ENCODE measurements around the gene IFNL1.
"Not testable (repeated sequence)": the region's sequence is repeated elsewhere in the genome, so short reads cannot be mapped to it uniquely, and the experiment has no call there.

Gene IFNL1

GRCh38 chr19:39270036-39270871, 26.0 kb upstream of the IFNL1 start:
- DNase-seq (ENCODE audit: low spot score) = no peak

GRCh38 chr19:39273859-39274258, 22.3 kb upstream of the IFNL1 start:
- not testable (repeated sequence) for DNase-seq (ENCODE audit: low spot score)

DNA sequence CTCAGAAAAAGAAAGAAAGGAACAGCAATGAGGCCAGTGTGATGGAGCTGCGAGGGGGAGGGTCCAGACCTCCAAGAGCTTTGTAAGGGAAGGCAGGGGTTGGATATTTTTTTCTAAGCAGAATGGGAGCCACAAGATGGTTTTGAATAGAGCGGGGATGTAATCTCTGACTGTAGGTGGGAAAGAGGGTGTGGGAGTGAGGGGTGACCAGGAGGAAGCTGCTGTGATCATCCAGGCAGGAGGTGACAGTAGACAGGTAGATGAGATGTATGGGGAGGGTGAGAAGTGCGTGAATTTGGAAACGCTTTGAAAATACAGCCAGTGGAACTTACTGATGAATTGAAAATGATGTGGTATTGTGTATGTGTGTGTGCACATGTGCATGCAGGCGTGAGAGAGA, 20.6 kb upstream of the IFNL1 start:
- DNase-seq (ENCODE audit: low spot score) = no peak

GRCh38 chr19:39276740-39277139, 19.5 kb upstream of the IFNL1 start:
- DNase-seq (ENCODE audit: low spot score) = no peak

DNA sequence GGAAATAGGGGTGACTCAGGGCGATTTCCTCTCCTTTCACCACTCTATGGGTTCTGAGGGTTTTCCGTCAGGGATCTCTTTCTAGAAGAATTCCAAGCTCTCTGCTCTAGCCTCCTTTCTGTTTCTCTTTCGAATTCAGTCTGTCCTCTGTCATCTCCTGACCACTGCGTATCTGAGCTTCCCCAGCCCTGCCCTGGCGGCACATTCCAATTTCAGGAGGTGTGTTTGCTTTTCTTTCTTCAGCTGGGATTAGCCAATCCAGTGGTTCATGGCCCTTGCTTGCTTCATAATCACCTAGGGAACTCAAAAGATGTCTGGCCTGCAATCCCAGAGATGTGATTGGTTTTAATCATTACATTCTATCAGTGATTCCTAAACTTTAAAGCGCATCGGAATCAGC, 18.6 kb upstream of the IFNL1 start:
- DNase-seq (ENCODE audit: low spot score) = no peak

GRCh38 chr19:39282021-39282420, 14.2 kb upstream of the IFNL1 start:
- no peak for DNase-seq (ENCODE audit: low spot score)

- DNase-seq (ENCODE audit: low spot score) = no peak
Observed at GRCh38 chr19:39284032-39284431, 12.2 kb upstream of the IFNL1 start.

DNA sequence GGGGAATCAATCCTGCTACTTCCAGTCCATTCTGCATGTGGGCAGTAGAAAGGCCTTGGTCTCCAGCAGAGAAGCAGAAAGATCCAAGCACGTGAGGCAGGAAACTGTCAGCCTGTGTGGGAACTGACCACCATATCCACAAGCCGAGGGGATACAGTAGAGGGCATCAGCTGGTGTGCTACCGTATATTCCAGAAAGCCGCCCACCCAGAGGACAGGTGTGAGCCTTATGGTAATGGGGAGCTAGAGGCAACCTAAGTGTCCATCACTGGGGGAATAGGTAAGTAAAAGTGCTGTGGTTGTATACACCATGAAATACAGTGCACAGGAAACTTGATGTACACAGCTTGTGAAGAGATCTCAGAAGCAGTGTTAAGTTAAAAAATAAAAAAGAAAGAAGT, 2.8 kb upstream of the IFNL1 start:
- DNase-seq (ENCODE audit: low spot score) = no peak

DNA sequence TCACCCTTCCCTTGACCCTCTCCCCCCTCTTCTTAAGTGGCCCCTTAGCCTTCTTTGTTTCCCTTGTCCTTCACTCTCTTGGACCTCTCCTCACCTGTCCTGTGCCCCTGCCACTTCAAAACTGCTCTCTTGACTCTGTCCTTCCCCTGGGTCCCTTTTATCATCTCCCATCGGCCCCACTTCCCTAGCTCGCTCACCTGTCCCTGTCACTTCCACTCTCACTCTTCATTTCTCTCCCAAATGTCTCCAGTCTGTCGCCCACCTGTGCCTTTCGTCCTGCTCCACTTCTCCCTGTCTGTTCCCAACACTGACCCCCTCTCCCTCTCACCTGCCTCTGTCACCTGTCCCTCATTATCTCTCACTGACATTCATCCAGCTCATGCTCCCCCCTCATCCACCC, 699 bp downstream of the IFNL1 start:
- DNase-seq (ENCODE audit: low spot score) = no peak

- no peak for DNase-seq (ENCODE audit: low spot score)
Observed at GRCh38 chr19:39297931-39298634, 1.9 kb downstream of the IFNL1 start.

DNA sequence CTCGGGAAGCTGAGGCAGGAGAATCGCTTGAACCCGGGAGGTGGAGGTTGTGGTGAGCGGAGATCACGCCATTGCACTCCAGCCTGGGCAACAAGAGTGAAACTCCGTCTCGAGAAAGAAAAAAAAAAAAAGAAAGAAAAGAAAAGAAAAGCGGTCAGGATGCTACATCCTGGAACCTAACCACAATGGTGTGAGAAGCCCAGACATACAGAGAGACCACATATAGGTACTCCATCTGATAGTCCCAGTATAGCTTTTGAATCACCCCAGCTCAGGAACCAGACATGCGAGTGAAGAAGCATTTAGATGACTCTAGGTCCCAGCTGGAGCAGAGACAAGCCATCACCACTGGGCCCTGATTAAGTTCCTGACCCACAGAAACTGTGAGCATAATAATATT, 3.2 kb downstream of the IFNL1 start:
- no peak for DNase-seq (ENCODE audit: low spot score)

DNA sequence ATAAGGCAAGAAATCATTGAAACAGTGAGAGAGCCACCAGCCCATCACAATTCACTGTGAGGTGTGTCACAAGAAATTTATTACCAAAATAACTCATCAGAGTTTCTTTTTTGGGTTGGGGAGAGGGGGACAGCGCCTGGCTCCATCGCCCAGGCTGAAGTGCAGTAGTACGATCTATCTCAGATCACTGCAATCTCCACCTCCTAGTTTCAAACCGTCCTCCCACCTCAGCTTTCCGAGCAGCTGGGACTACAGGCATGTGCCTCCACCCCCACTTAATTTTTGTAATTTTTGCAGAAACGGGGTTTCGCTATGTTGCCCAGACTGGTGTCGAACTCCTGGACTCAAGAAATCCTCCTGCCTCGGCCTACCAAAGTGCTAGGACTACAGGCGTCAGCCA, 3.6 kb downstream of the IFNL1 start:
- no peak for DNase-seq (ENCODE audit: low spot score)

DNA sequence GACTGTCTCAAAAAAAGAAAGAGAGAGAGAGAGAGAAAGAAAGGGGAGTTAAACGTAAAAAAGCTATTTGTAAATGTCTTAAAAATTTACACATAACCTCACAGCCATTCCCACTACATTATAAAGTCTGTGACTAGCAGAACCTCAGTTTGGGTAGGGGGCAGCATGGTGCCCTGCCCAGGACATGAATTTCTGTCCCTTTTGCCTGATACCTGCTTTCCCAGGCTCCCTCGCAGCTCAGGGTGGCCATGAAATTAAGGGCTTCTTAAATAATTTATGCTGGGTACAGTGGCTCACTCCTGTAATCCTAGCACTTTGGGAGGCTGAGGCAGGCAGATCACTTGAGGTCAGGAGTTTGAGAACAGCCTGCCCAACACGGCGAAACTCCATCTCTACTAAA, 4.8 kb downstream of the IFNL1 start:
- DNase-seq (ENCODE audit: low spot score) = no peak

GRCh38 chr19:39301562-39301961, 5.4 kb downstream of the IFNL1 start:
- DNase-seq (ENCODE audit: low spot score) = no peak

DNA sequence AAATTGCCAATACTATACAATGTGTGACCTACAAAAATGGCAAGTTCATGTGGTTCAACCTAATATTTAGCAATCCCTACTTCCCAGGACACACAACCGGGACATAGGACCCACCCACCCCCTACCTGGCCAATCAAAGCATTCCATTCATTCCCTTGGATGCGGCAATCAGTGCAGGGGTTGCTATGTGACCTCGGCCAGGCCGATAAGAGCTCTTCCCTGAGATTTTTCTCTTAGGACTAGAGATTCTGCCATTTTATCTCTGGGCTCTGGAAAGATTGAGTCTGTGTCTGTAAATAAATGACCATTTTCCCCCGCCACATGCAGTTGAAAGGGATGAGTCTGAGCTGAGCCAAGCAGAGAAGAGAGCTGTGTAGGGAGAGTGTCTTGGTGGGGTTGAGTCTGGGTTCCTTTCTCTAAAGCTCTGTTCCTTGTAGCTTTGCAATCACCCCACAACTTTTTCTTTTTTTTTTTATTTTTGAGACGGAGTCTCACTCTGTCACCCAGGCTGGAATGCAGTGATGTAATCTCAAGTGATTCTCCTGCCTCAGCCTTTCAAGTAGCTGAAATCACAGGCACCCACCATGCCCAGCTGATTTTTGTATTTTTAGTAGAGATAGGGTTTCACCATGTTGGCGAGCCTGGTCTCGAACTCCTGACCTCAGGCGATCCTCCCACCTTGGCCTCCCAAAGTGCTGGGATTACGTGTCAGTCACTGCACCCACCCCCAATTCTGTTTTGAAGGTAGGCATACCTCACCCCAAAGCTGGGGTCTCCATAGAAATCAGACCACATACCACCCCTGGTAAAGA, 7.4 kb downstream of the IFNL1 start:
- DNase-seq (ENCODE audit: low spot score) = no peak

DNA sequence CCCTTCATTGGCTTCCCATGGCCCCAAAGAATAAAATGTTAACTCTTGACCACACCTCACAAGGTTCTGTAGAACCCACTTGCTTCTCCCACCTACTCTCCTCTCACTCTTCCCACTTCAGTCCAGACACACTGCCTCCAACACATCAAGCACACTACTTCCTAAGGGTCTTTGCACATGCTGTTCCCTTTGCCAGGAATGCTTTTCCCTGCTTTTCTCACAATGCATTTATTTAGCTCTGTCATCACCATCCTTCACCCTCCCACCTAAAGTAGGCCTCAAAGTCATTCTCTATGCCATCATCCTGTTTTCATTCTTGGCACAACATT, 7.9 kb downstream of the IFNL1 start:
- no peak for DNase-seq (ENCODE audit: low spot score)

DNA sequence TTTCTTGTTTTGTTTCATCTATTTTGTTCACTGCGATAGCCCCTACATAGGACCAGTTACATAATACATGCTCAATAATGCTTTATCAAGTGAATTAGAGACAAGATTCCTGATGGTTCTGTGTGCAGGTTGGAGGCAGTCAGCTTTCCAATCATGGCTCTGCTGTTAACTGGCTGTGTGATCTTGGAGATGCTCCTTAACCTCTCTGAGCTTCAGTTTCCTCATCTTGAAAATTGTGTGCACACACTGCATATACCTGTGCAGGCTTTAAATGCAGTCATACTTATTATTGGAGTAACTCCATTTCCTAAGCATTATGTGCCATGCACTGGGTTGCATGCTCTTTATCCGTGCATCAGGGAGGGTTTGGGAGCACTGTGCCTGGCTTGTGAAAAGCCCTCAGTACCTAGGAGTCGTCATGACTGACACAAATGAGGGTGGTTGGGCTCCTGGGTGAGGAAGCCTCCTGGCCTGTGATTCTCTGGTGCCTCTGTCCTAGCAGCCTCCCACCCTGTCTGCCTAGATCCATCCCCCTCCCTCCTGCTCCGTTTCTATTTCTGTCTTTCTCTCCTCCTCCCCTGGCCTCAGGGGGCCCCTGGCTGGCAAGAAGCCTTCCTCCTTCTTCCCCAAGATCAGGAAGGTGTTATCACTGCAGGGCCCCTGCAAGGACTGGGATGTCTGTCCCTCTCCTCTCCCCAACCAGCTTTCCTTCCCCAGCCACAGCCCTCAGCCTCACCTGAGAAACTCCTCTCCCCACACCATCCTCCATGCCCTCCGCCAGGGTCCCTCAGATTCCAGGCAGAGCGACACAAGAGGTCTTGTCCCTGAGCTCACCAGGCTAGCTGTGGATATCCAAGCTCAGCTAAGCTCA, 8.7 kb downstream of the IFNL1 start:
- no peak for DNase-seq (ENCODE audit: low spot score)

DNA sequence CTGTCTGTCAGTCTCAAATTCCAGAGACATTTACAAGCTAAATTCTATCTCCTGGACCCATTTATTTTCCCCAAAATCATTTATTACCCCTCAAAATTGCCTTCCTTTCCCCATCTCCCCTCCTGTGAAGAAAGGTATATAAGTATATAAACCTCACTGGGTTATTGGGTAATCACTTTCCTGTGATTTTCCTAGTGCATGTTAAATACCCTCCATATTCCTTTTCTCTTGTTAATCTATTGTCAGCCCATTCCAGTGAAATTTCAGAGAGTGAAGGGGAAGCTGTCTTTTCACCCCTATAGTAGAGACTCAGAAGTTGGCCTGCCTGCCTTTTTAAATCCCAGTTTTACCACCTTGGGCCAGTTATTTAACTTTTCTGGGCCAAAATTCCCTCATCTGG, 9.9 kb downstream of the IFNL1 start:
- no peak for DNase-seq (ENCODE audit: low spot score)

- no peak for DNase-seq (ENCODE audit: low spot score)
Observed at GRCh38 chr19:39307046-39307821, 11.0 kb downstream of the IFNL1 start.

GRCh38 chr19:39307822-39308530, 11.8 kb downstream of the IFNL1 start:
- no peak for DNase-seq (ENCODE audit: low spot score)
